Measurements from ENCODE around the gene SLC4A1.

DNA sequence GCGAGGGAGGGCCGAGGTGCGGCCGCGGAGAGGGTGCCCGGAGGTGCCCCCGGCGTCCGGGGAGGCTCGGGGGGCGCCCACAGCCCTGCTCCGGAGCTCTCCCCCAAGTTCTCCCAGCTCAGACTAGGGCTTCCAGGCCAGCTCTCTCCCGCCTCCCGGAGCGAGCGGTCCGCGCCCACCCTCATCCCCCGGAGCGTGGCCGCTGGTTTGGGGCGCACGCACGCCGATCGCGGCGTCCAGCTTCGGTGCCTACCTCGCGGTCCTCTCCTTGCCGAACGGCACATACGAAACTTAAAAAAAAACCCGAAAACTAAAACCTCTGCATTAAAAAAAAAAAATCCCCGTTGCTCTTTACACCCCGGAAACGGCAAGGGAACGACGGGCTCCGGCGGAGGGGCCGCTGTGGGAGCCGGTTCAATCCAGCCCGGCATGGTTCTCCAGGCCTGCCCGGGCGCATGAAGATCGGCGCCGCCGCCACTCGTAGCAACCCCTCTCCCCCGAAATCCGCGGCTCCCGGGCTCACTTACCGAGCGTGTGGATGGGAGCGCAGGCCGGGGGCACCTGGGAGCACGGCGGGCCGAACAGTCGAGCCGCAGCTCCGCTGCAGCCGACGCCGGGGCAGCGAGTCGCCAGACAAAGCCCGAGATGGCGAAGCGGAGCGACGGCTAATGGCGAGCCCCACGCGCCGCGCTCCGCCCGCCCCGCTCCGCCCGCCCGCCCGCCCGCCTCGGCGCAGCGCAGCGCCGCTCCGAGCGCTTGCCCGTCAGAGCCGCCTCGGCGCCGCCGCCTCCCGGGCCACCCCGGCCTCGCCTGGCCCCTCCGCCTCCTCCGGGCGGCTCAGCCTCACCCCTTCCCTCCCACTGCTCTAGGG is 47.5 kb downstream of the SLC4A1 start:
- TF ChIP-seq, protein P1, sequence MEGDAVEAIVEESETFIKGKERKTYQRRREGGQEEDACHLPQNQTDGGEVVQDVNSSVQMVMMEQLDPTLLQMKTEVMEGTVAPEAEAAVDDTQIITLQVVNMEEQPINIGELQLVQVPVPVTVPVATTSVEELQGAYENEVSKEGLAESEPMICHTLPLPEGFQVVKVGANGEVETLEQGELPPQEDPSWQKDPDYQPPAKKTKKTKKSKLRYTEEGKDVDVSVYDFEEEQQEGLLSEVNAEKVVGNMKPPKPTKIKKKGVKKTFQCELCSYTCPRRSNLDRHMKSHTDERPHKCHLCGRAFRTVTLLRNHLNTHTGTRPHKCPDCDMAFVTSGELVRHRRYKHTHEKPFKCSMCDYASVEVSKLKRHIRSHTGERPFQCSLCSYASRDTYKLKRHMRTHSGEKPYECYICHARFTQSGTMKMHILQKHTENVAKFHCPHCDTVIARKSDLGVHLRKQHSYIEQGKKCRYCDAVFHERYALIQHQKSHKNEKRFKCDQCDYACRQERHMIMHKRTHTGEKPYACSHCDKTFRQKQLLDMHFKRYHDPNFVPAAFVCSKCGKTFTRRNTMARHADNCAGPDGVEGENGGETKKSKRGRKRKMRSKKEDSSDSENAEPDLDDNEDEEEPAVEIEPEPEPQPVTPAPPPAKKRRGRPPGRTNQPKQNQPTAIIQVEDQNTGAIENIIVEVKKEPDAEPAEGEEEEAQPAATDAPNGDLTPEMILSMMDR (IDR thresholded peaks at IDR 0.05): no peak
- TF ChIP-seq POLR2A (IDR thresholded peaks at IDR 0.05): no peak

Measured in testis (tissue), 2 donors.